Smooth muscle cell (in vitro differentiated cells): ENCODE measurements around the gene MALL. TPM values are rescaled to one million over a fixed set of nuclear protein-coding genes. Genes with fewer than 3 reads are reported as not detected.
"Not testable (repeated sequence)": the region's sequence is repeated elsewhere in the genome, so short reads cannot be mapped to it uniquely, and the experiment has no call there.

Source experiments
- DNase-seq: peaks from one replicate; lab custom pipeline; 2025; ENCODE audit not compliant: unreplicated experiment; lab: John Stamatoyannopoulos, UW
- H2AFZ ChIP-seq: fragments of 200-600 bp; sonication (generic); 2 replicates; pipeline ENCODE4 v1.6.0; 2016; ENCODE audit warnings: antibody characterized with exemption, low read depth, mild to moderate bottlenecking
- H3F3A ChIP-seq: fragments of 200-600 bp; sonication (generic); 2 replicates; pipeline ENCODE4 v1.6.0; 2017; ENCODE audit warnings: antibody characterized with exemption, low read depth
- H3K27ac ChIP-seq: fragments of 200-600 bp; sonication (generic); 2 replicates; pipeline ENCODE4 v1.5.1; 2016; ENCODE audit warnings: low read depth, mild to moderate bottlenecking
- H3K27me3 ChIP-seq: fragments of 200-600 bp; sonication (generic); 2 replicates; pipeline ENCODE4 v1.6.1; 2016; ENCODE audit warnings: low read depth, mild to moderate bottlenecking
- H3K36me3 ChIP-seq: fragments of 200-600 bp; sonication (generic); 2 replicates; pipeline ENCODE4 v1.5.1; 2016; ENCODE audit warnings: low read depth
- H3K4me1 ChIP-seq: fragments of 200-600 bp; sonication (generic); 2 replicates; pipeline ENCODE4 v1.5.1; 2016; ENCODE audit warnings: low read depth
- H3K4me2 ChIP-seq: fragments of 200-600 bp; sonication (generic); 2 replicates; pipeline ENCODE4 v1.6.0; 2016; ENCODE audit warnings: mild to moderate bottlenecking
- H3K4me3 ChIP-seq: fragments of 200-600 bp; sonication (generic); 2 replicates; pipeline ENCODE4 v1.5.1; 2016; ENCODE audit warnings: mild to moderate bottlenecking
- H3K79me2 ChIP-seq: fragments of 200-600 bp; sonication (generic); 2 replicates; pipeline ENCODE4 v1.6.0; 2016; ENCODE audit warnings: low read depth, mild to moderate bottlenecking
- H3K9ac ChIP-seq: fragments of 200-600 bp; sonication (generic); 2 replicates; pipeline ENCODE4 v1.6.0; 2016; ENCODE audit warnings: low read depth
- H3K9me3 ChIP-seq: fragments of 200-600 bp; sonication (generic); replicated peaks from 2 replicates; pipeline ENCODE4 v1.5.1; 2016; ENCODE audit warnings: low read depth
- H4K20me1 ChIP-seq: fragments of 200-600 bp; sonication (generic); 2 replicates; pipeline ENCODE4 v1.6.0; 2016; ENCODE audit warnings: low read depth
- WGBS: methylation state at CpG from one replicate; pipeline ENCODE4 v1.1.7; 2016; ENCODE audit warnings: low lambda C conversion rate; 5-methylcytosine and 5-hydroxymethylcytosine counted together
- polyA plus RNA-seq: library from polyadenylated mRNA; unstranded; fragments of >200 nt; fragmentation: Nextera tagmentation; extraction: Ambion mirVana; gene quantifications from 2 replicates; pipeline ENCODE4 v1.2.1, GENCODE V29; 2016
- total RNA-seq: library from RNA; depleted of rRNA; stranded (reverse); fragments of >200 nt; gene quantifications from 2 replicates; pipeline ENCODE4 v1.2.3, GENCODE V29; 2014

The MALL gene
- total and polyA plus RNA-seq, 2 experiments from 2014 or later, result 3.4 to 4.4 TPM

- H3K4me2 ChIP-seq, H3K4me3 ChIP-seq: not testable (repeated sequence)
- WGBS, result over 99% methylated on average over 5 of the region's 7 CpGs
Observed at GRCh38 chr2:110069869-110070268, 45.8 kb downstream of the MALL start.

GRCh38 chr2:110068153-110068552 is 47.5 kb downstream of the MALL start:
- not testable (repeated sequence) for H3K27ac ChIP-seq, H3K36me3 ChIP-seq, H3K4me3 ChIP-seq, H3K27me3 ChIP-seq, H4K20me1 ChIP-seq, H3K9me3 ChIP-seq, H3F3A ChIP-seq, H3K4me1 ChIP-seq, H3K9ac ChIP-seq, H2AFZ ChIP-seq, H3K79me2 ChIP-seq, DNase-seq, H3K4me2 ChIP-seq
- WGBS, result 95% methylated on average over 3 of the region's 3 CpGs

More at GRCh38 chr2:110069869-110070268, 45.8 kb downstream of the MALL start:
- H3K36me3 ChIP-seq, H3K4me1 ChIP-seq, H3K27ac ChIP-seq, H4K20me1 ChIP-seq, H3K79me2 ChIP-seq, H3K27me3 ChIP-seq, DNase-seq, H2AFZ ChIP-seq, H3F3A ChIP-seq, H3K9me3 ChIP-seq, H3K9ac ChIP-seq: not testable (repeated sequence)

GRCh38 chr2:110062332-110062731 is 53.3 kb downstream of the MALL start:
- not testable (repeated sequence) for H3K4me3 ChIP-seq, H3K27me3 ChIP-seq, H3K79me2 ChIP-seq, H3K9me3 ChIP-seq, DNase-seq, H3K36me3 ChIP-seq, H3K9ac ChIP-seq, H2AFZ ChIP-seq, H3F3A ChIP-seq, H4K20me1 ChIP-seq, H3K27ac ChIP-seq, H3K4me2 ChIP-seq, H3K4me1 ChIP-seq
- no CpG with 5 or more reads among the region's 3 CpGs for WGBS

- H4K20me1 ChIP-seq, H3K79me2 ChIP-seq, H3K9ac ChIP-seq, H3F3A ChIP-seq, H3K27me3 ChIP-seq, H2AFZ ChIP-seq, H3K27ac ChIP-seq, H3K9me3 ChIP-seq, H3K4me3 ChIP-seq, H3K36me3 ChIP-seq, H3K4me2 ChIP-seq, H3K4me1 ChIP-seq, DNase-seq: not testable (repeated sequence)
- WGBS, result no CpG with 5 or more reads among the region's 2 CpGs
Observed at GRCh38 chr2:110060550-110060949, 55.1 kb downstream of the MALL start.

GRCh38 chr2:110059694-110060358 is 55.8 kb downstream of the MALL start:
- H3K9me3 ChIP-seq, H2AFZ ChIP-seq, H4K20me1 ChIP-seq, H3K79me2 ChIP-seq, DNase-seq, H3K27me3 ChIP-seq, H3K4me2 ChIP-seq, H3K4me1 ChIP-seq, H3F3A ChIP-seq, H3K27ac ChIP-seq, H3K9ac ChIP-seq, H3K36me3 ChIP-seq, H3K4me3 ChIP-seq: not testable (repeated sequence)
- no CpG with 5 or more reads among the region's 1 CpG for WGBS

GRCh38 chr2:110059009-110059693 is 56.5 kb downstream of the MALL start:
- not testable (repeated sequence) for H3K9ac ChIP-seq, H3K79me2 ChIP-seq, H3K27me3 ChIP-seq, H3K9me3 ChIP-seq, DNase-seq, H3K4me2 ChIP-seq, H3K4me3 ChIP-seq, H3K36me3 ChIP-seq, H3F3A ChIP-seq, H2AFZ ChIP-seq, H4K20me1 ChIP-seq, H3K4me1 ChIP-seq, H3K27ac ChIP-seq
- WGBS, result no CpG with 5 or more reads among the region's 11 CpGs

- not testable (repeated sequence) for H2AFZ ChIP-seq, H3K9ac ChIP-seq, DNase-seq, H3K4me3 ChIP-seq, H3K27me3 ChIP-seq, H3K27ac ChIP-seq, H3K4me1 ChIP-seq, H4K20me1 ChIP-seq, H3K4me2 ChIP-seq, H3F3A ChIP-seq, H3K79me2 ChIP-seq, H3K36me3 ChIP-seq, H3K9me3 ChIP-seq
Observed at GRCh38 chr2:110058034-110058433, 57.6 kb downstream of the MALL start.

- not testable (repeated sequence) for H3K9me3 ChIP-seq, H3K9ac ChIP-seq, DNase-seq, H3K79me2 ChIP-seq, H2AFZ ChIP-seq, H3K4me2 ChIP-seq, H3K27ac ChIP-seq, H3K36me3 ChIP-seq, H3F3A ChIP-seq, H3K4me1 ChIP-seq, H3K27me3 ChIP-seq, H3K4me3 ChIP-seq, H4K20me1 ChIP-seq
- no CpG with 5 or more reads among the region's 8 CpGs for WGBS
Observed at GRCh38 chr2:110055819-110056408, 59.7 kb downstream of the MALL start.
